Aorta (tissue), 5 donors: ENCODE results near the gene HNRNPC. TPM values are rescaled to one million over a fixed set of nuclear protein-coding genes. Genes with fewer than 3 reads are reported as not detected.
"Not testable (repeated sequence)": the region's sequence is repeated elsewhere in the genome, so short reads cannot be mapped to it uniquely, and the experiment has no call there.

ENCODE experiments used
- ATAC-seq: fragments of 200-7000 bp; cut with Tn5 transposase; one replicate; pipeline ENCODE4 v1.9.1; 2022; ENCODE audit warnings: moderate library complexity; ENCODE audit not compliant: low FRiP score
- DNase-seq, 2 donors: peaks; one replicate each; pipeline ENCODE4 v3.0.0-alpha.2; 2020
- H3K27ac ChIP-seq, 2 donors: one replicate each; pipeline ENCODE4 v1.5.1; 2013; ENCODE audit warnings: low read length in 2 of 2, mild to moderate bottlenecking in 2 of 2, moderate library complexity in 2 of 2, control low read depth in 1 of 2, inconsistent platforms in 1 of 2, low read depth in 1 of 2
- H3K27me3 ChIP-seq, 2 donors: one replicate each; pipeline ENCODE4 v1.6.1; 2013; ENCODE audit warnings: control low read depth in 1 of 2, low read length in 1 of 2, mild to moderate bottlenecking in 1 of 2, moderate library complexity in 1 of 2; ENCODE audit not compliant: insufficient read depth in 2 of 2, control insufficient read depth in 1 of 2
- H3K36me3 ChIP-seq, 2 donors: one replicate each; pipeline ENCODE4 v1.6.1; 2013; ENCODE audit warnings: control low read depth in 1 of 2, low read length in 1 of 2, mild to moderate bottlenecking in 1 of 2; ENCODE audit not compliant: insufficient read depth in 2 of 2, control insufficient read depth in 1 of 2
- H3K4me1 ChIP-seq, 2 donors: one replicate each; pipeline ENCODE4 v1.6.1; 2013; ENCODE audit warnings: low read length in 2 of 2, control low read depth in 1 of 2, mild to moderate bottlenecking in 1 of 2, moderate library complexity in 1 of 2; ENCODE audit not compliant: insufficient read depth in 2 of 2, control insufficient read depth in 1 of 2
- H3K4me3 ChIP-seq, 2 donors: one replicate each; pipeline ENCODE4 v1.5.1; 2013; ENCODE audit warnings: low read length in 2 of 2, control low read depth in 1 of 2, mild to moderate bottlenecking in 1 of 2
- H3K9me3 ChIP-seq: one replicate; pipeline ENCODE4 v1.6.1; 2013; ENCODE audit warnings: mild to moderate bottlenecking, low read length; ENCODE audit not compliant: control insufficient read depth
- WGBS, 2 donors: extraction: QIAGEN DNeasy Blood & Tissue Kit; methylation state at CpG; one replicate each; pipeline ENCODE4 v1.1.7; 2013; 5-methylcytosine and 5-hydroxymethylcytosine counted together
- intact Hi-C, 2 donors: fragments of 100-400 bp; cut with DNase I; formaldehyde crosslinking; loops; one replicate each; pipeline versions ENCODE4 v1.14.2 to v1.15.0; 2022
- polyA plus RNA-seq, 2 donors: library from polyadenylated mRNA; stranded (reverse); fragments of 200-250 nt; gene quantifications; one replicate each; pipeline ENCODE4 v1.2.3, GENCODE V29; 2013
- total RNA-seq, 2 donors: library from RNA; stranded (reverse); fragmentation: NEBNext Ultra II Directional; extraction: Animal tissue kit (Norgen Biotek cat#: 25700); gene quantifications; one replicate each; pipeline ENCODE4 v1.2.1, GENCODE V29; 2021
- donor health status: healthy with polysubstance abuse.
- donor health status: Bipolar disorder and iron deficiency.
- donor health status: DM: no; HTN: no; CAD: no.
- donor health status: DM: no; HTN: no; CAD: no.
- donor health status: DM: yes; HTN: yes; CAD: no.

Gene HNRNPC
- total and polyA plus RNA-seq, 4 donors = 257 to 378 (median 287) TPM

DNA sequence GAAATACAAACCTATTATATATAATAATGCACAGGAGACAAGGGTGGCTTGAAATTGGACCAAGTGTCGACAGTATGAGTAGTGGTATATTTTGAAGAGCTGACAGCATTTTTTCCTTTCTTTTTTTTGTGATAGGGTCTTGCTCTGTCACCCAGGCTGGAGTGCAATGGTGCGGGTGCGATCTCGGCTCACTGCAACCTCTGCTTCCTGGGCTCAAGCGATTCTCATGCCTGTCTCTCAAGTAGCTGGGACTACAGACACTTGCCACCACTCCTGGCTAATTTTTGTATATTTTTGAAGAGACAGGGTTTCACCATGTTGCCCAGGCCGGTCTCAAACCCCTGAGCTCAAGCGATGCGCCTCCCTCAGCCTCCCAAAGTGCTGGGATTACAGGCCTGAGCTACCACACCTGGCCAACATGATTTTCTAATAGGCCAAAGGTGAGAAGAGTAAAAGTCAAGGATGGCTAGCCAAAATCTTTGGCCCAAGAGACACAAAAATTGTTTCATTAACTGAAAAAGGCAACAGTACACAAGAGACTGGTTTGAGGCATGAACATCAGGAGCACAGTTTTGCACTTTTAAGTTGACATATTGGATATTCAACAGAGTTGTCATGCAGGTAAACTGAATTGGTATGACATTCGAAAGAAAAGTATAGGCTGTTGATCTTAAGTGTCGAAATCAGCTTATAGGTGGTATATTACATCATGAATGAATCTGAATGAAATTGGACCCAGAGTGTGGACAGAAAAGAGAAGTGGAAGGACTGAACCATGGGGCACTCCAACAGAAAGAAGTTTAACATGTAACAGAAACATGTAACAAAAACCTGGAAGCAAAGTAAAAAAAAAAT lies 12.5 kb downstream of the HNRNPC start:
- 89 to 90% methylated on average over 10 of the region's 10 CpGs for WGBS, 2 donors
- Histone ChIP-seq H3K9me3 (no peaks in the 10 kb centered on the region), H3K27ac (no peak overlapping the region), H3K4me3 (no peak overlapping the region), H3K4me1 (peaks cover 3 to 5% of the 10 kb centered on the region in 2 donors), H3K27me3 (no peaks in the 10 kb centered on the region), H3K36me3 (peaks cover 2 to 4% of the 10 kb centered on the region in 2 donors)
- intact Hi-C loops = no loop called here
- DNase-seq (peak in 1 of 2 donors; percentile 36), ATAC-seq (no peak)

- intact Hi-C loops, H3K36me3 ChIP-seq, H3K27me3 ChIP-seq, DNase-seq, H3K27ac ChIP-seq, H3K4me1 ChIP-seq, H3K9me3 ChIP-seq, H3K4me3 ChIP-seq, ATAC-seq: not testable (repeated sequence)
- 84 to 86% methylated on average over 8 of the region's 8 CpGs for WGBS, 2 donors
These were observed 13.2 kb downstream of the HNRNPC start for GRCh38 chr14:21256102-21256447.

DNA sequence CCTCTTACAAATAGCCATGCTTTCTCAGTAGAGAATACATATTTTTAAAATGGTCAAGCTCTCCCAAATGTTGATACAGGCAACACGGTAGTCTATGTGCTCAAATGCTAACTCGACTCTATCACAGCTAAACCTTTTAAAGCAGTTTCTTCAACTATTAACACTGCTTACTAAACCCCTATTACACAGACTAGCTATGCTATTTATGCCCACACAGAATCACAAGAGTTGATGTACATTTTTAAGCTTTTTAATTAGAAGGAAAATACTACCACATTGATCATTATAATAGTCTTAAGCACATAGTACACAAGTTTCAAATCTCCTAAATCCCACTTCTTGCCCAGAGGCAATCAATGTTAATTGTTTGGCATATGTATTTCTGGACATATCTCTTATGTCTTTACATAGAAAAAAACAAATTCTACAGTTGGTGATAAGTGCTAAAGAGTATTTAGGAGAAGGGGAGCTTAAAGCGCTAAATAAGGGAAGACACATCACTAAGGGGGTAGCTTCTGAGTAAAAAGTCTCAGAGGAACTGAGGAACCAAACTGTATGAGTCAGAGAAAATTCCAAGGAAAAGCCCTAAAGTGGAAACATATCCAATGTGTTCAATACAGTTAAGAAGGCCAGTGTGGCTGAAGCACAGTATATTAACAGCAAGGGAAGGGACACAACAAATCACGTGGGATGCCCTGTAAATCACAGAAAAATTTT lies 13.7 kb downstream of the HNRNPC start:
- 34 to 37% methylated on average over 4 of the region's 4 CpGs for WGBS, 2 donors
- intact Hi-C loops = no loop called here
- Histone ChIP-seq H3K9me3 (no peaks in the 10 kb centered on the region), H3K4me3 (no peak overlapping the region), H3K27me3 (no peaks in the 10 kb centered on the region), H3K36me3 (no peaks in the 10 kb centered on the region), H3K27ac (no peak overlapping the region), H3K4me1 (peaks cover 3 to 5% of the 10 kb centered on the region in 2 donors)
- no peak for DNase-seq
- ATAC-seq = no peak

DNA sequence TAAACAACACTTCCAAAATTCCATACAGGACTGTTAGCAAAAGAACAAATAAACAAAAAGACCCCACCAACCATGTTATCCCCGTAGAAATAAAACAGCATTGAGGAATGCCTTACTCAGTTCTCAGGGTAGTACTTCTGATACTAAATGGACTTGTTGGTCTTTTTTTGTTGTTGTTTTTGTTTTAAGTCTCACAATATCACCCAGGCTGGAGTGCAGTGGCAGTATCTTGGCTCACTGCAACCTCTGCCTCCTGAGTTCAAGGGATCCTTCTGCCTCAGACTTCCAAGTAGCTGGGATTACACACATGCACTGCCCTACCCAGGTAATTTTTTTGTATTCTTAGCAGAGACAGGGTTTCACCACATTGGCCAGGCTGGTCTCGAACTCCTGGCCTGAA lies 17.1 kb downstream of the HNRNPC start:
- Histone ChIP-seq H3K36me3 (peaks cover 0 to 2% of the 10 kb centered on the region in 2 donors), H3K4me1 (peaks cover 0 to 6% of the 10 kb centered on the region in 2 donors), H3K27me3 (no peaks in the 10 kb centered on the region), H3K9me3 (no peaks in the 10 kb centered on the region), H3K4me3 (no peak overlapping the region), H3K27ac (no peak overlapping the region)
- ATAC-seq (no peak), DNase-seq (no peak)
- WGBS, 2 donors = 82% methylated on average over 2 of the region's 2 CpGs
- intact Hi-C loops = no loop called here

DNA sequence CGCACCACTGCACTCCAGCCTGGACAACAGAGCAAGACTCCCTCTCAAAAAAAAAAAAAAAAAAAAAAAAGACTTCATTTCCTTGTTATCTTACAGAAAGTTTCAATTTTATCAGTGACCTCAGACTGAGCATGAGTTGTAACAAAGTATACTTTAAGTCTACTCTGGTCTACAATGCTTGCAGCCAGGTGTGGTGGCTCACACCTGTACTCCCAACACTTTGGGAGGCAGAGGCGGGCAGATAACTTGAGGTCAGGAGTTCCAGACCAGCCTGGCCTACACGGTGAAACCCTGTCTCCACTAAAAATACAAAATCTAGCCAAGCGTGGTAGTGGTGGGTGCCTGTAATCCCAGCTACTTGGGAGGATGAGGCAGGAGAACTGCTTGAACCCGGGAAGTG lies 18.0 kb downstream of the HNRNPC start:
- Histone ChIP-seq H3K36me3 (peaks cover 0 to 2% of the 10 kb centered on the region in 2 donors), H3K4me1 (peaks cover 0 to 6% of the 10 kb centered on the region in 2 donors), H3K27ac (no peak overlapping the region), H3K4me3 (no peak overlapping the region), H3K27me3 (no peaks in the 10 kb centered on the region), H3K9me3 (no peaks in the 10 kb centered on the region)
- 96 to 99% methylated on average over 5 of the region's 5 CpGs for whole genome bisulfite sequencing, 2 donors
- peak in 1 of 2 donors; percentile 43 for DNase-seq
- no peak for ATAC-seq
- intact Hi-C loops = no loop called here

GRCh38 chr14:21248739-21249411 lies 20.4 kb downstream of the HNRNPC start:
- Histone ChIP-seq H3K27me3 (no peaks in the 10 kb centered on the region), H3K36me3 (peaks cover 0 to 2% of the 10 kb centered on the region in 2 donors), H3K4me3 (no peak overlapping the region), H3K9me3 (no peaks in the 10 kb centered on the region), H3K27ac (no peak overlapping the region), H3K4me1 (peaks cover 0 to 3% of the 10 kb centered on the region in 2 donors)
- intact Hi-C loops = no loop called here
- no peak for DNase-seq
- 92% methylated on average over 8 of the region's 8 CpGs for WGBS, 2 donors
- ATAC-seq = no peak

DNA sequence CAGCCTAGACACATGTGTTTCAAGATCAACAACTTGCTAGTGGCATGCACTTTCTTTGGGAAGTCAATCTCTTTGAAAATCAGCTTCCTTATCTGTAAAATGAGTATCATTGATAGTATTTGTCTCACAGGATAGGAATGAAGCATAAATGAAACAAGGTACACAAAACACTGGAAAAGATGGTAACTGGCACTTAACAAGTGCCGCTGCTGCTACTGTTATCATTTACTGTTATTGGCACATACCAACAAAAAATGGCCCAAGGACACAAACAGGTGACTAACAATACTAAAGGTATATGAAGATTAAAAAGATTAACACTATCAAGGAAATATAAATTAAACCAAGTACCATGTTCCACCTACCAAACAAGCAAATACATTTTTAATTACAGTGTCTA lies 20.9 kb downstream of the HNRNPC start:
- no peak for ATAC-seq
- intact Hi-C loops = no loop called here
- Histone ChIP-seq H3K36me3 (peaks cover 0 to 2% of the 10 kb centered on the region in 2 donors), H3K4me1 (peaks cover 0 to 3% of the 10 kb centered on the region in 2 donors), H3K9me3 (no peaks in the 10 kb centered on the region), H3K4me3 (no peak overlapping the region), H3K27ac (no peak overlapping the region), H3K27me3 (no peaks in the 10 kb centered on the region)
- 93 to 100% methylated on average over 1 of the region's 1 CpG for WGBS, 2 donors
- DNase-seq = no peak

GRCh38 chr14:21245813-21246212 lies 23.4 kb downstream of the HNRNPC start:
- Histone ChIP-seq H3K4me1 (peaks cover 0 to 3% of the 10 kb centered on the region in 2 donors), H3K27me3 (no peaks in the 10 kb centered on the region), H3K9me3 (no peaks in the 10 kb centered on the region), H3K4me3 (no peak overlapping the region), H3K36me3 (peaks cover 0 to 2% of the 10 kb centered on the region in 2 donors), H3K27ac (no peak overlapping the region)
- 91 to 93% methylated on average over 7 of the region's 7 CpGs for WGBS, 2 donors
- no peak for ATAC-seq
- intact Hi-C loops = no loop called here
- DNase-seq = peak in 1 of 2 donors; percentile 39
